Upper lobe of right lung (tissue), 1 donor: ENCODE data around the gene ARL5C. TPM values are rescaled to one million over a fixed set of nuclear protein-coding genes. Genes with fewer than 3 reads are reported as not detected.
"Not testable (repeated sequence)": the region's sequence is repeated elsewhere in the genome, so short reads cannot be mapped to it uniquely, and the experiment has no call there.

Source experiments
- ATAC-seq: fragments of 200-7000 bp; cut with Tn5 transposase; one replicate; pipeline ENCODE4 v1.9.1; 2020; ENCODE audit warnings: mild to moderate bottlenecking, moderate library complexity
- DNase-seq: peaks from one replicate; pipeline ENCODE4 v3.0.0-alpha.2; 2020
- H3K27ac ChIP-seq: fragments of 200-600 bp; one replicate; pipeline ENCODE4 v1.8.0; 2022
- H3K27me3 ChIP-seq: fragments of 200-600 bp; one replicate; pipeline ENCODE4 v1.8.0; 2022; ENCODE audit warnings: mild to moderate bottlenecking
- H3K36me3 ChIP-seq: fragments of 200-600 bp; one replicate; pipeline ENCODE4 v1.8.0; 2022
- H3K4me1 ChIP-seq: fragments of 200-600 bp; one replicate; pipeline ENCODE4 v1.8.0; 2022
- H3K4me3 ChIP-seq: fragments of 200-600 bp; one replicate; pipeline ENCODE4 v1.8.0; 2022; ENCODE audit warnings: mild to moderate bottlenecking
- H3K9me3 ChIP-seq: fragments of 200-600 bp; one replicate; pipeline ENCODE4 v1.8.0; 2022
- intact Hi-C: fragments of 100-400 bp; cut with DNase I; formaldehyde crosslinking; loops from one replicate; pipeline ENCODE4 v1.11.0; 2022
- total RNA-seq: library from RNA; stranded (reverse); fragmentation: NEBNext Ultra II Directional; extraction: Animal tissue kit (Norgen Biotek cat#: 25700); gene quantifications from one replicate; pipeline ENCODE4 v1.2.1, GENCODE V29; 2021
- TF ChIP-seq, protein P1 (sequence below): fragments of 200-600 bp; IDR thresholded peaks from one replicate; pipeline ENCODE4 v1.8.0; 2022; ENCODE audit warnings: antibody characterized with exemption
- donor health status: DM: no; HTN: yes; CAD: no; lungs with severe emphysema.

ARL5C gene
- total RNA-seq, 1 donor from 2014 or later, result not detected

DNA sequence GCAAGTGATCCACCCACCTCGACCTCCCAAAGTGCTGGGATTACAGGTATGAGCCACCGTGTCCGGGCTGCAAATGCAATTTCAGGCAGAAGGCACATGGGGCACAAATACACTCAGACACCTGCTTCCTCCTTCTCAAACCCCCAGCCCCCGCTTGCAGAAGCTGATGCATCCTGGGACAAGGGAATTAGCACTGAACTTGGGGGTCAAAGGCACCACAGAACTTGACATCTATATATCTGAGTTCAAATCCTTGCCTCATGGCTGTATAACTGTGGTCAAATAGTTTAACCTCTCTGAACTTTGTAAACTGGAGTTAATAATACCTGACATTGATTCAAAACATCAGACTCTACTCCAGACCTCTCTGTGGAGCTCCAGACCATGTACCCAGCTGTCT lies 4.1 kb upstream of the ARL5C start:
- ATAC-seq, result no peak
- TF ChIP-seq, protein P1, sequence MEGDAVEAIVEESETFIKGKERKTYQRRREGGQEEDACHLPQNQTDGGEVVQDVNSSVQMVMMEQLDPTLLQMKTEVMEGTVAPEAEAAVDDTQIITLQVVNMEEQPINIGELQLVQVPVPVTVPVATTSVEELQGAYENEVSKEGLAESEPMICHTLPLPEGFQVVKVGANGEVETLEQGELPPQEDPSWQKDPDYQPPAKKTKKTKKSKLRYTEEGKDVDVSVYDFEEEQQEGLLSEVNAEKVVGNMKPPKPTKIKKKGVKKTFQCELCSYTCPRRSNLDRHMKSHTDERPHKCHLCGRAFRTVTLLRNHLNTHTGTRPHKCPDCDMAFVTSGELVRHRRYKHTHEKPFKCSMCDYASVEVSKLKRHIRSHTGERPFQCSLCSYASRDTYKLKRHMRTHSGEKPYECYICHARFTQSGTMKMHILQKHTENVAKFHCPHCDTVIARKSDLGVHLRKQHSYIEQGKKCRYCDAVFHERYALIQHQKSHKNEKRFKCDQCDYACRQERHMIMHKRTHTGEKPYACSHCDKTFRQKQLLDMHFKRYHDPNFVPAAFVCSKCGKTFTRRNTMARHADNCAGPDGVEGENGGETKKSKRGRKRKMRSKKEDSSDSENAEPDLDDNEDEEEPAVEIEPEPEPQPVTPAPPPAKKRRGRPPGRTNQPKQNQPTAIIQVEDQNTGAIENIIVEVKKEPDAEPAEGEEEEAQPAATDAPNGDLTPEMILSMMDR, result no peak
- no peak for DNase-seq
- no peak overlapping the region for H3K27ac ChIP-seq
- peaks cover 5% of the 10 kb centered on the region for H3K4me1 ChIP-seq
- no peaks in the 10 kb centered on the region for H3K9me3 ChIP-seq
- H3K27me3 ChIP-seq, result no peaks in the 10 kb centered on the region
- no peak overlapping the region for H3K4me3 ChIP-seq
- intact Hi-C loops, result no loop called here
- H3K36me3 ChIP-seq, result no peaks in the 10 kb centered on the region

DNA sequence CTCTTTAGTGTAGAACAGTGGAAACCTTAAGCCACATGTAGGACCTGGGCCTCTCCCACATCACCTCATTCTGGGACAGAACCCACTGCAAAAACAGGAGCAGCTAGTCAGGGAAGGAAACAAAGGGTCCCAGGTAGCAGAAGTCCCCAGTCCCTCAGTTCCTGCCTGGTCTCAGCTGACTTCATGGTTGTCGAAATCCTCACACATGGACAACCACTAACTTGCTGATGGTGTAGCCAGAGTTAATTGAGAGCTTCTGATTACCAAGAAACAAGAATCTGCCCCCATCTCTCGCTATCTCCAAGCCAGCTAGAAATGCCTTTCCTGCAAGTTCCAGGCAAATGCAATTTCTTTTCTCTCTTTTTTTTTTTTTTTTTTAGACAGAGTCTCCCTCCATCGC lies 3.6 kb upstream of the ARL5C start:
- Histone ChIP-seq H3K27ac (no peak overlapping the region), H3K36me3 (no peaks in the 10 kb centered on the region), H3K4me3 (no peak overlapping the region), H3K4me1 (peaks cover 7% of the 10 kb centered on the region), H3K9me3 (no peaks in the 10 kb centered on the region), H3K27me3 (no peaks in the 10 kb centered on the region)
- ATAC-seq, result no peak
- intact Hi-C loops, result no loop called here
- DNase-seq, result no peak
- TF ChIP-seq, protein P1, result no peak

DNA sequence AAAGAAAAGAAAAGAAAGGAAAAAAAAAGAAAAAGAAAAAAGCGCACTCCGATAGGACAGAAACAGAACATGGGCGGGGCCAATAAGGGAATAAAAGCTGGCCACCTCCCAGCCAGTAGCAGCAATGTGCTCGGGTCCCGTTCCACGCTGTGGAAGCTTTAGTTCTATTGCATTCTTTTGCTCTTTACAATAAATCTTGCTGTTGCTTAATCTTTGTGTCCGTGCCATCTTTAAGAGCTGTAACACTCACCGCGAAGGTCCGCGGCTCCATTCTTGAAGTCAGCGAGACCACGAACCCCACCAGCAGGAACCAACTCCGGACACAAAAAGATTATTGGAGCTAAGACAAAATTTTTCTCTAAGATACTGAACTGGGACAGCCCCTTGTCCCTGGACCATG lies 3.1 kb upstream of the ARL5C start:
- H3K36me3 ChIP-seq, result no peaks in the 10 kb centered on the region
- intact Hi-C loops, result no loop called here
- H3K4me1 ChIP-seq, result peaks cover 11% of the 10 kb centered on the region
- no peak overlapping the region for H3K4me3 ChIP-seq
- no peak for ATAC-seq
- H3K9me3 ChIP-seq, result no peaks in the 10 kb centered on the region
- no peak overlapping the region for H3K27ac ChIP-seq
- H3K27me3 ChIP-seq, result no peaks in the 10 kb centered on the region
- TF ChIP-seq, protein P1, result no peak
- DNase-seq, result no peak

DNA sequence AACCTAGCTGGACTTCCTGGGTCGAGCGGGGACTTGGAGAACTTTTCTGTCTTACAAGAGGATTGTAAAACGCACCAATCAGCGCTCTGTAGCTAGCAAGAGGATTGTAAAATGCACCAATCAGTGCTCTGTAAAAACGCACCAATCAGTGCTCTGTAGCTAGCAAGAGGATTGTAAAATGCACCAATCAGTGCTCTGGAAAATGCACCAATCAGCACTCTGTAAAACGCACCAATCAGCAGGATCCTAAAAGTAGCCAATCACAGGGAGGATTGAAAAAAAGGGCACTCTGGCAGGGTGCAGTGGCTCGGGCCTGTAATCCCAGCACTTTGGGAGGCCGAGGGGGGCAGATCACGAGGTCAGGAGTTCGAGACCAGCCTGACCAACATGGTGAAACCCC lies 2.5 kb upstream of the ARL5C start:
- H3K9me3 ChIP-seq, ATAC-seq, H3K36me3 ChIP-seq, DNase-seq, H3K27me3 ChIP-seq, H3K27ac ChIP-seq, intact Hi-C loops, H3K4me3 ChIP-seq: not testable (repeated sequence)
- H3K4me1 ChIP-seq, result peaks cover 13% of the 10 kb centered on the region

DNA sequence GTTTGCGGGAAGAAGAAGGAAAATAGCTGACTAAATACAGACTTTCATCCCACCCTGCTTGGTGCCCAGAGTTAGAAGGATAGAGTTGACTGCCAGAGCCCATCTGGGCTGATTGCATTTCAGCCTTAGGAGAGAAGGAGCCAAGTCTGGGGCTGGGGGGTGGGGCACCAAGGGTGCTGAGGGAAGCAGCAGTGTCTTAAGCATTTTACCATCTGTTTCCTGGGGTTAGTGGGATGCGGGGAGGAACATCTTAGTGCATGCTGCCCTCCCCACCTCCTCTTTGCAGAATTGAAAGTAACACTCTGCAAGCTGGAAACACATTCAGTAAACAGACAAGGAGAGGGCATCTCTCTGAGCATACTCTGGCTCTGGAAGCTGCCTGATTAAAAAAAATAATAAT lies 1.5 kb upstream of the ARL5C start:
- TF ChIP-seq, protein P1, result no peak
- Histone ChIP-seq H3K4me3 (no peak overlapping the region), H3K4me1 (peaks cover 13% of the 10 kb centered on the region), H3K27me3 (no peaks in the 10 kb centered on the region), H3K9me3 (no peaks in the 10 kb centered on the region), H3K36me3 (no peaks in the 10 kb centered on the region), H3K27ac (no peak overlapping the region)
- intact Hi-C loops, result no loop called here
- DNase-seq, result no peak
- ATAC-seq, result no peak

DNA sequence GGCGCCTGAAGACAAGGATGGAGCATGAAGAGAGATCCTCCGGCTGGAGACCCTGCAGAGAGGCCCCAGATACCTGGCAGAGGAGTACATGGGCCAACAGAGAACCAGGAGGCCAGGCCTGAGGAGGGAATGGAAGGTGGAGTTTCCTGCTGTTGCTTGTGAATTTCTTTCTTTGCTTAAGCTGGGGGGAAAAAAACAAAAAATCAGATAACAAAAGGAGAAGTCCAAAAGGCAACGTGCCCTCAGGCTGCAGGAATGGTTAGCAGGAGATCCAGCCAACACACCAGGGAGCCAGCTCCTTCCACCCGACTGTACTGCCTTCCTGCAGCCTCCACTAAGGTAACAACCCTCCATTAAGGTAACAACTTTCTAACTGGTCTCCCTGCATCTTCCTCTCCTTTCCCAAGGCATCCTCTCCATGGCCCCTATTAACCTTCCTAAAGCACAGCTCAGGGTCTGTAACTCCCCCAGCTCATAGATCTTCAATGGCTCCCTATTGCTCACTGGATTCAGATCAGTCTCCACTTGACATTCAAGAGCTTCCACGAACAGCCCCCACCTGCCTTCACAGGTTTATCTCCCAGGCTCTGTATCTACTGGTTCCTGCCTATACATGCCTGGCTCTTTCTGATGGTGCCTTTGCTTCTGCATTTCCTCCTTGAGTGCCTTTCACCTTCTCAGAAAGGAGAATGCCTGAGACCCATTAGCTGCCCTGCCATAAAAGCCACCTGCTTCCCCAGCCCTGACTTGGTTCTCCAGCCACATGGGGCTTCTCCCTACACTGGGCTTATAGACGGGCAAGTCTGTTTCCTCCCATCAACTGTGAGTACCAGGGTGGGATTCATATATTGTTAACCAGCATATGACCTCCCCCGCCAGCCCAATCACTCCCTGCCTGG lies 725 bp upstream of the ARL5C start:
- intact Hi-C loops, result no loop called here
- DNase-seq, result no peak
- H3K4me3 ChIP-seq, result no peak overlapping the region
- no peak for ATAC-seq
- no peak overlapping the region for H3K27ac ChIP-seq
- H3K9me3 ChIP-seq, result no peaks in the 10 kb centered on the region
- TF ChIP-seq, protein P1, result no peak
- no peaks in the 10 kb centered on the region for H3K27me3 ChIP-seq
- H3K36me3 ChIP-seq, result no peaks in the 10 kb centered on the region
- peaks cover 13% of the 10 kb centered on the region for H3K4me1 ChIP-seq
